ENCODE data around the gene ARHGAP4.

ARHGAP4 gene

GRCh38 chrX:153879741-153880439 is 46.2 kb downstream of the ARHGAP4 start:
- H3K4me3 ChIP-seq = no peak overlapping the region
- TF ChIP-seq CTCF (IDR thresholded peaks at IDR 0.05) = no peak
- H3K9me3 ChIP-seq = no peaks in the 10 kb centered on the region
- peaks cover 0 to 73% of the 10 kb centered on the region in 2 donors for H3K27me3 ChIP-seq
- no peaks in the 10 kb centered on the region for H3K4me1 ChIP-seq
- no peak overlapping the region for H3K27ac ChIP-seq
- no peaks in the 10 kb centered on the region for H3K36me3 ChIP-seq
- no peak for DNase-seq
- intact Hi-C loops (cut with DNase I; ENCODE audit: low total_unique reads) = no loop called here

GRCh38 chrX:153878969-153879653 is 47.0 kb downstream of the ARHGAP4 start:
- intact Hi-C loops (cut with DNase I; ENCODE audit: low total_unique reads) = no loop called here
- H3K4me1 ChIP-seq = no peaks in the 10 kb centered on the region
- no peak for DNase-seq
- TF ChIP-seq CTCF (IDR thresholded peaks at IDR 0.05) = no peak
- no peaks in the 10 kb centered on the region for H3K9me3 ChIP-seq
- no peaks in the 10 kb centered on the region for H3K36me3 ChIP-seq
- H3K27me3 ChIP-seq = peaks cover 0 to 65% of the 10 kb centered on the region in 2 donors
- H3K27ac ChIP-seq = no peak overlapping the region
- H3K4me3 ChIP-seq = no peak overlapping the region

- Histone ChIP-seq H3K9me3 (no peaks in the 10 kb centered on the region), H3K4me3 (no peak overlapping the region), H3K27me3 (peaks cover 0 to 57% of the 10 kb centered on the region in 2 donors), H3K4me1 (no peaks in the 10 kb centered on the region), H3K36me3 (no peaks in the 10 kb centered on the region), H3K27ac (no peak overlapping the region)
- no peak for DNase-seq
- intact Hi-C loops (cut with DNase I; ENCODE audit: low total_unique reads) = no loop called here
- no peak for TF ChIP-seq CTCF (IDR thresholded peaks at IDR 0.05)
Measured at GRCh38 chrX:153878345-153878744, 47.7 kb downstream of the ARHGAP4 start.

- no peak for DNase-seq
- Histone ChIP-seq H3K4me1 (no peaks in the 10 kb centered on the region), H3K27me3 (peaks cover 0 to 51% of the 10 kb centered on the region in 2 donors), H3K36me3 (no peaks in the 10 kb centered on the region), H3K27ac (no peak overlapping the region), H3K4me3 (no peak overlapping the region), H3K9me3 (no peaks in the 10 kb centered on the region)
- no peak for TF ChIP-seq CTCF (IDR thresholded peaks at IDR 0.05)
- intact Hi-C loops (cut with DNase I; ENCODE audit: low total_unique reads) = no loop called here
Measured at GRCh38 chrX:153877571-153878261, 48.3 kb downstream of the ARHGAP4 start.

- Histone ChIP-seq H3K9me3 (no peaks in the 10 kb centered on the region), H3K27me3 (peaks cover 0 to 36% of the 10 kb centered on the region in 2 donors), H3K4me1 (no peaks in the 10 kb centered on the region), H3K36me3 (no peaks in the 10 kb centered on the region), H3K4me3 (no peak overlapping the region), H3K27ac (no peak overlapping the region)
- no peak for DNase-seq
- TF ChIP-seq CTCF (IDR thresholded peaks at IDR 0.05) = no peak
- intact Hi-C loops (cut with DNase I; ENCODE audit: low total_unique reads) = no loop called here
Measured at GRCh38 chrX:153876112-153876491, 50.0 kb downstream of the ARHGAP4 start.
